AG09309 (cell line): ENCODE results near the gene KIAA0040.

Source experiments
- DNase-seq: peaks from one replicate; pipeline ENCODE4 v3.0.0-alpha.2; 2010; ENCODE audit warnings: low read depth
- H3K4me3 ChIP-seq: 2 replicates; pipeline ENCODE4 v1.5.1; 2011; ENCODE audit warnings: mild to moderate bottlenecking, low read depth, low read length, moderate library complexity; ENCODE audit not compliant: control insufficient read depth
- CTCF ChIP-seq: IDR thresholded peaks from 2 replicates; pipeline ENCODE4 v1.5.1; 2011; ENCODE audit warnings: mild to moderate bottlenecking, low read depth, low read length, inconsistent platforms; ENCODE audit not compliant: insufficient read depth, control insufficient read depth; ENCODE audit errors: missing control alignments

Gene KIAA0040

GRCh38 chr1:175133673-175134435 lies 58.7 kb downstream of the KIAA0040 start:
- no peak overlapping the region for H3K4me3 ChIP-seq
- no peak for TF ChIP-seq CTCF
- DNase-seq: no peak

- TF ChIP-seq CTCF: no peak
- no peak overlapping the region for H3K4me3 ChIP-seq
- DNase-seq: peak; percentile 23
These were observed 60.1 kb downstream of the KIAA0040 start for GRCh38 chr1:175132436-175132835.

GRCh38 chr1:175131095-175131494 lies 61.5 kb downstream of the KIAA0040 start:
- TF ChIP-seq CTCF: no peak
- no peak for DNase-seq
- H3K4me3 ChIP-seq: no peak overlapping the region

- no peak overlapping the region for H3K4me3 ChIP-seq
- DNase-seq: no peak
- no peak for TF ChIP-seq CTCF
These were observed 61.9 kb downstream of the KIAA0040 start for GRCh38 chr1:175130649-175131045.

- DNase-seq: no peak
- no peak for TF ChIP-seq CTCF
These were observed 62.5 kb downstream of the KIAA0040 start for GRCh38 chr1:175129997-175130648.

DNA sequence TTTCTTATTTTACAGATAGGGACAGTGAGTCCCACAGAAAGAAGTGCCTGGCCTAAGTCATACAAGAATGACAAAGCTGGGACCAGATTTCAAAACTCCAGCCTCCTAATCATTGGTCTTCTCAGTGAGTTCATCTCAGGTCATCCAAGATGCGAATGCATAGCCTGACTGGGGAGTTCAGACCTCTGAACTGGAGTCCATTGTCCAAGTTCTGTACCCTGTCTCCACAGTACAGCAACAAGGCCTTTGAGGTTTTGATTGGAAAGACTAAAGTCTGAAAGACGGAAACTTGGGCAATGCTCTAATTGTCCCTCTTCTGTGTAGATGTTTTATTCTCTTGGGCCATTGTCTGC lies 63.0 kb downstream of the KIAA0040 start:
- TF ChIP-seq CTCF: no peak
- H3K4me3 ChIP-seq: no peak overlapping the region
- no peak for DNase-seq

More at GRCh38 chr1:175129997-175130648, 62.5 kb downstream of the KIAA0040 start:
- H3K4me3 ChIP-seq: no peak overlapping the region
